Uterus (tissue), 4 donors: ENCODE data around the gene OGDHL. TPM values are rescaled to one million over a fixed set of nuclear protein-coding genes. Genes with fewer than 3 reads are reported as not detected.

ENCODE experiments used
- DNase-seq, 2 donors: peaks; one replicate each; pipeline ENCODE4 v3.0.0-alpha.2; 2019 to 2020
- H3K27ac ChIP-seq, 2 donors: fragments of 200-600 bp; sonication (generic); 1 replicate in 1 of 2; 2 replicates in 1 of 2; pipeline ENCODE4 v1.5.1; 2016 to 2018
- H3K27me3 ChIP-seq, 2 donors: fragments of 200-600 bp; sonication (generic); one replicate each; pipeline ENCODE4 v1.5.1; 2018 to 2019; ENCODE audit warnings: control low read depth in 1 of 2
- H3K36me3 ChIP-seq, 2 donors: fragments of 200-600 bp; sonication (generic); one replicate each; pipeline ENCODE4 v1.5.1; 2019; ENCODE audit warnings: control low read depth in 1 of 2
- H3K4me1 ChIP-seq, 2 donors: fragments of 200-600 bp; sonication (generic); one replicate each; pipeline ENCODE4 v1.5.1; 2018 to 2019; ENCODE audit warnings: control low read depth in 1 of 2
- H3K4me3 ChIP-seq, 2 donors: fragments of 200-600 bp; sonication (generic); 1 replicate in 1 of 2; 2 replicates in 1 of 2; pipeline ENCODE4 v1.5.1; 2018 to 2019; ENCODE audit warnings: mild to moderate bottlenecking in 1 of 2
- H3K9me3 ChIP-seq, 2 donors: fragments of 200-600 bp; sonication (generic); one replicate each; pipeline ENCODE4 v1.5.1; 2019; ENCODE audit warnings: control low read depth in 1 of 2
- CTCF ChIP-seq, 4 experiments: fragments of 200-600 bp in 2 of 4; fragments of 450-650 bp in 2 of 4; sonication (generic) in 2 of 4; IDR thresholded peaks; one replicate each; pipeline ENCODE4 v1.5.1; 2016 to 2019; ENCODE audit warnings: antibody characterized with exemption in 4 of 4, mild to moderate bottlenecking in 2 of 4, moderate library complexity in 1 of 4
- POLR2A ChIP-seq, 2 donors: fragments of 450-650 bp; IDR thresholded peaks; one replicate each; pipeline ENCODE4 v1.6.1; 2016; ENCODE audit warnings: antibody characterized with exemption in 2 of 2, mild to moderate bottlenecking in 1 of 2, moderate library complexity in 1 of 2
- intact Hi-C: fragments of 100-400 bp; cut with DNase I; formaldehyde crosslinking; loops from one replicate; pipeline ENCODE4 v1.15.1; 2023; ENCODE audit warnings: low total_unique reads
- total RNA-seq, 4 donors: library from RNA; depleted of rRNA in 3 of 4; stranded (reverse); fragments of >200 nt in 3 of 4; gene quantifications; one replicate each; pipeline versions ENCODE4 v1.1.0 to v1.2.4, GENCODE V29; 2014 to 2023
- donor health status: DM: yes; HTN: yes; CAD: no.

The OGDHL gene
- total RNA-seq, 4 donors from 2014 or later = 0.15 to 5.9 TPM; not detected in 2

GRCh38 chr10:49751216-49751615, 10.9 kb downstream of the OGDHL start:
- no peak overlapping the region for H3K27ac ChIP-seq

GRCh38 chr10:49750546-49750945, 11.6 kb downstream of the OGDHL start:
- intact Hi-C loops = no loop called here
- no peak for DNase-seq
- no peaks in the 10 kb centered on the region for H3K9me3 ChIP-seq
- no peaks in the 10 kb centered on the region for H3K27me3 ChIP-seq
- H3K4me1 ChIP-seq = no peaks in the 10 kb centered on the region
- H3K27ac ChIP-seq = no peak overlapping the region
- H3K4me3 ChIP-seq = no peak overlapping the region
- TF ChIP-seq POLR2A (IDR thresholded peaks at IDR 0.05) = no peak
- no peak for TF ChIP-seq CTCF (IDR thresholded peaks at IDR 0.05)
- H3K36me3 ChIP-seq = no peaks in the 10 kb centered on the region

More at GRCh38 chr10:49751216-49751615, 10.9 kb downstream of the OGDHL start:
- Histone ChIP-seq H3K4me1 (no peaks in the 10 kb centered on the region), H3K36me3 (no peaks in the 10 kb centered on the region), H3K4me3 (no peak overlapping the region), H3K9me3 (no peaks in the 10 kb centered on the region), H3K27me3 (no peaks in the 10 kb centered on the region)
- TF ChIP-seq CTCF (IDR thresholded peaks at IDR 0.05) (no peak), POLR2A (IDR thresholded peaks at IDR 0.05) (no peak)
- intact Hi-C loops = no loop called here
- DNase-seq = no peak

- Histone ChIP-seq H3K27ac (no peak overlapping the region), H3K4me3 (no peak overlapping the region), H3K27me3 (no peaks in the 10 kb centered on the region), H3K36me3 (no peaks in the 10 kb centered on the region), H3K9me3 (no peaks in the 10 kb centered on the region), H3K4me1 (no peaks in the 10 kb centered on the region)
- TF ChIP-seq POLR2A (IDR thresholded peaks at IDR 0.05) = no peak
- no peak for TF ChIP-seq CTCF (IDR thresholded peaks at IDR 0.05)
- no peak for DNase-seq
- intact Hi-C loops = no loop called here
These were observed 12.3 kb downstream of the OGDHL start for GRCh38 chr10:49749556-49750491.

GRCh38 chr10:49749144-49749543, 13.0 kb downstream of the OGDHL start:
- Histone ChIP-seq H3K4me3 (no peak overlapping the region), H3K9me3 (no peaks in the 10 kb centered on the region), H3K27me3 (no peaks in the 10 kb centered on the region), H3K27ac (no peak overlapping the region), H3K4me1 (no peaks in the 10 kb centered on the region), H3K36me3 (no peaks in the 10 kb centered on the region)
- intact Hi-C loops = no loop called here
- TF ChIP-seq CTCF (IDR thresholded peaks at IDR 0.05) = no peak
- no peak for TF ChIP-seq POLR2A (IDR thresholded peaks at IDR 0.05)
- DNase-seq = no peak

GRCh38 chr10:49748006-49748405, 14.1 kb downstream of the OGDHL start:
- Histone ChIP-seq H3K4me1 (no peaks in the 10 kb centered on the region), H3K36me3 (no peaks in the 10 kb centered on the region), H3K4me3 (no peak overlapping the region), H3K27ac (no peak overlapping the region), H3K27me3 (no peaks in the 10 kb centered on the region), H3K9me3 (no peaks in the 10 kb centered on the region)
- TF ChIP-seq CTCF (IDR thresholded peaks at IDR 0.05) (no peak), POLR2A (IDR thresholded peaks at IDR 0.05) (no peak)
- DNase-seq = no peak
- intact Hi-C loops = no loop called here
